Measurements from ENCODE around the gene SEMA5A. TPM values are rescaled to one million over a fixed set of nuclear protein-coding genes. Genes with fewer than 3 reads are reported as not detected.

The SEMA5A gene
- total and polyA plus RNA-seq, 7 experiments from 2014 or later = 0.25 to 0.98 (median 0.46) TPM; not detected in 1

- Histone ChIP-seq H3K27ac (ENCODE audit: low read depth, low read length) (no peak overlapping the region), H3K27me3 (ENCODE audit: control insufficient read depth in 2 of 2, insufficient read depth in 2 of 2, low read length in 2 of 2) (no peaks in the 10 kb centered on the region), H3K36me3 (ENCODE audit: control insufficient read depth in 2 of 3, insufficient read depth in 3 of 3, low read length in 3 of 3) (no peaks in the 10 kb centered on the region), H3K4me3 (ENCODE audit: low read length) (no peak overlapping the region), H3K4me1 (ENCODE audit: control insufficient read depth in 2 of 2, insufficient read depth in 2 of 2, low read length in 2 of 2) (no peaks in the 10 kb centered on the region), H3K9me3 (ENCODE audit: control insufficient read depth in 2 of 3, low read length in 3 of 3) (no peaks in the 10 kb centered on the region)
- Mint-ChIP-seq H3K9me3 (peaks cover 0 to 18% (median 3%) of the 10 kb centered on the region in 11 donors), H3K27me3 (peaks cover 0 to 10% (median 0%) of the 10 kb centered on the region in 5 donors), H3K36me3 (no peaks in the 10 kb centered on the region), H3K27ac (no peak overlapping the region), H3K4me3 (no peak overlapping the region), H3K4me1 (no peaks in the 10 kb centered on the region)
- ChIA-PET POLR2A (no interaction called here), CTCF (no interaction called here)
- ATAC-seq = no peak
- intact Hi-C loops (cut with micrococcal nuclease) = no loop called here
- no peak for DNase-seq
Measured at GRCh38 chr5:9189681-9190080, 356.2 kb downstream of the SEMA5A start.

DNA sequence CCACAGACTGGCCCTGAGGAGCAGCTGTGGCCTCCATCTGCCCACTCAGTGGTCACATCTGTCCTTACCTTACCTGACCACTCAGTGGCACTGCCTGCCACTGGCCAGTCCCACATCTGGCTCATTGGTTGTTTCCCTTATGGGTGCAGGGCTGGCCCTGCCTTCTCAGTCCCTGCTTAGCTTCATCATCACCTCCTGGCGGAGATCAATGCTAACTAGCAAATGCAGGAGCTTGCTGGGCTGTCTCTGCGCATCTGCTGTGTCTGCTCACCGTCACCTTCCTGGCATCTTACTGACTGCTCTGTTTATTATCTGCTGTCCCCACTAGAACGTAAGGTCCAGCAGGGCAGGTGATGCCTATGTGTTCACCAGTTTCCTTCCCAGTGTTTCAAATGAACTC, 356.9 kb downstream of the SEMA5A start:
- Mint-ChIP-seq H3K4me1 (no peaks in the 10 kb centered on the region), H3K4me3 (no peak overlapping the region), H3K9me3 (peaks cover 0 to 18% (median 3%) of the 10 kb centered on the region in 11 donors), H3K36me3 (no peaks in the 10 kb centered on the region), H3K27me3 (peaks cover 0 to 10% (median 0%) of the 10 kb centered on the region in 5 donors), H3K27ac (no peak overlapping the region)
- no peaks in the 10 kb centered on the region for H3K36me3 ChIP-seq (ENCODE audit: control insufficient read depth in 2 of 3, insufficient read depth in 3 of 3, low read length in 3 of 3)
- no peaks in the 10 kb centered on the region for H3K4me1 ChIP-seq (ENCODE audit: control insufficient read depth in 2 of 2, insufficient read depth in 2 of 2, low read length in 2 of 2)
- POLR2A ChIA-PET = no interaction called here
- no peaks in the 10 kb centered on the region for H3K27me3 ChIP-seq (ENCODE audit: control insufficient read depth in 2 of 2, insufficient read depth in 2 of 2, low read length in 2 of 2)
- H3K27ac ChIP-seq (ENCODE audit: low read depth, low read length) = no peak overlapping the region
- ATAC-seq (no peak), DNase-seq (no peak)
- CTCF ChIA-PET = no interaction called here
- H3K9me3 ChIP-seq (ENCODE audit: control insufficient read depth in 2 of 3, low read length in 3 of 3) = no peaks in the 10 kb centered on the region
- H3K4me3 ChIP-seq (ENCODE audit: low read length) = no peak overlapping the region
- intact Hi-C loops (cut with micrococcal nuclease) = no loop called here

- CTCF ChIA-PET = no interaction called here
- DNase-seq (no peak), ATAC-seq (no peak)
- intact Hi-C loops (cut with micrococcal nuclease) = no loop called here
- H3K36me3 ChIP-seq (ENCODE audit: control insufficient read depth in 2 of 3, insufficient read depth in 3 of 3, low read length in 3 of 3) = no peaks in the 10 kb centered on the region
- no peak overlapping the region for H3K27ac ChIP-seq (ENCODE audit: low read depth, low read length)
- H3K4me3 ChIP-seq (ENCODE audit: low read length) = no peak overlapping the region
- no peaks in the 10 kb centered on the region for H3K27me3 ChIP-seq (ENCODE audit: control insufficient read depth in 2 of 2, insufficient read depth in 2 of 2, low read length in 2 of 2)
- no peaks in the 10 kb centered on the region for H3K9me3 ChIP-seq (ENCODE audit: control insufficient read depth in 2 of 3, low read length in 3 of 3)
- peaks cover 0 to 10% (median 0%) of the 10 kb centered on the region in 5 donors for H3K27me3 Mint-ChIP-seq
- no peaks in the 10 kb centered on the region for H3K4me1 ChIP-seq (ENCODE audit: control insufficient read depth in 2 of 2, insufficient read depth in 2 of 2, low read length in 2 of 2)
- POLR2A ChIA-PET = no interaction called here
- H3K9me3 Mint-ChIP-seq = peaks cover 0 to 20% (median 3%) of the 10 kb centered on the region in 11 donors
- no peak overlapping the region for H3K27ac Mint-ChIP-seq
- H3K4me1 Mint-ChIP-seq = no peaks in the 10 kb centered on the region
- H3K4me3 Mint-ChIP-seq = no peak overlapping the region
- no peaks in the 10 kb centered on the region for H3K36me3 Mint-ChIP-seq
Measured at GRCh38 chr5:9188131-9188530, 357.7 kb downstream of the SEMA5A start.

DNA sequence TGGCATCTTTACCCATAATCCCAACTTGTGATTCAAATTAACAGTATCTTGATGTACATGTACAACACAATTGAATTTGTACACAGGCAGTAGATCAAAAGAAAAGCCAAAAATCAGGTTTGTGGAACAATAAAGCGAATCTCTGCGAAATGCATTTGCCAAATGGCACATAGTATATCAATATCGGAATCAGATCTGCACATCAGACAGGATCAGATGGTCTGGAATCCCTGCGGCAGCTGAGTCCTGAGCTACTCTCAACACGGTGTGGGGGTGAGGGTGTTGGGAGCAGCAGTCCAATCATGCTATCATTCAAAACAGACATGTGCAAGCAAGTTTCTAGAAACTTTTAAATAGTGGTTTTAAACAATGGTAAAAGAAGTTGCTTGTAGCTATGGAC, 358.3 kb downstream of the SEMA5A start:
- Mint-ChIP-seq H3K27ac (no peak overlapping the region), H3K27me3 (peaks cover 0 to 10% (median 0%) of the 10 kb centered on the region in 5 donors), H3K4me1 (no peaks in the 10 kb centered on the region), H3K4me3 (no peak overlapping the region), H3K36me3 (no peaks in the 10 kb centered on the region), H3K9me3 (peaks cover 0 to 20% (median 3%) of the 10 kb centered on the region in 11 donors)
- Histone ChIP-seq H3K4me3 (ENCODE audit: low read length) (no peak overlapping the region), H3K9me3 (ENCODE audit: control insufficient read depth in 2 of 3, low read length in 3 of 3) (no peaks in the 10 kb centered on the region), H3K36me3 (ENCODE audit: control insufficient read depth in 2 of 3, insufficient read depth in 3 of 3, low read length in 3 of 3) (no peaks in the 10 kb centered on the region), H3K27me3 (ENCODE audit: control insufficient read depth in 2 of 2, insufficient read depth in 2 of 2, low read length in 2 of 2) (no peaks in the 10 kb centered on the region), H3K27ac (ENCODE audit: low read depth, low read length) (no peak overlapping the region), H3K4me1 (ENCODE audit: control insufficient read depth in 2 of 2, insufficient read depth in 2 of 2, low read length in 2 of 2) (no peaks in the 10 kb centered on the region)
- ChIA-PET CTCF (no interaction called here), POLR2A (no interaction called here)
- intact Hi-C loops (cut with micrococcal nuclease) = no loop called here
- no peak for ATAC-seq
- DNase-seq = no peak

DNA sequence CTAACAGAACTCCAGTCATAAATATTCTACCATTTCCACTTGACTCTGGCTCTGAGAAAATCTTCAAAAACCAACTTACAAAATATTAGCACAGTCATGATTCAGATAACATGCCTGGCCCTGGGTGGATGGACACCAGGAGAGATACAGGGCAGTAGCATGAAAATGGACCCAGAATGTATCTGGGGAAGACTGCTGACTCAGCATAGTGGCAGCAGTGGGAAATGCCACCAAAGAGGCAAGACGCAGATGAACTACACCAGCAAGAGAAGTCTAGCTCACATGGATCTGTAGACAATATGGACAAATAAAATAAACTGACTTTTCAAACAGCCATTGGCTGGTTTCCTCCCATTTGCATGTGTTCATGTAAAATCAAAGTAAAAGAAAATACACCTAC, 359.8 kb downstream of the SEMA5A start:
- Mint-ChIP-seq H3K27me3 (peaks cover 0 to 10% (median 0%) of the 10 kb centered on the region in 5 donors), H3K36me3 (no peaks in the 10 kb centered on the region), H3K9me3 (peaks cover 0 to 27% (median 4%) of the 10 kb centered on the region in 11 donors), H3K4me3 (no peak overlapping the region), H3K27ac (no peak overlapping the region), H3K4me1 (no peaks in the 10 kb centered on the region)
- Histone ChIP-seq H3K36me3 (ENCODE audit: control insufficient read depth in 2 of 3, insufficient read depth in 3 of 3, low read length in 3 of 3) (no peaks in the 10 kb centered on the region), H3K27ac (ENCODE audit: low read depth, low read length) (no peak overlapping the region), H3K4me3 (ENCODE audit: low read length) (no peak overlapping the region), H3K9me3 (ENCODE audit: control insufficient read depth in 2 of 3, low read length in 3 of 3) (no peaks in the 10 kb centered on the region), H3K27me3 (ENCODE audit: control insufficient read depth in 2 of 2, insufficient read depth in 2 of 2, low read length in 2 of 2) (no peaks in the 10 kb centered on the region), H3K4me1 (ENCODE audit: control insufficient read depth in 2 of 2, insufficient read depth in 2 of 2, low read length in 2 of 2) (no peaks in the 10 kb centered on the region)
- no peak for DNase-seq
- intact Hi-C loops (cut with micrococcal nuclease) = no loop called here
- ATAC-seq = no peak
- POLR2A ChIA-PET = no interaction called here
- CTCF ChIA-PET = no interaction called here

- H3K36me3 ChIP-seq (ENCODE audit: control insufficient read depth in 2 of 3, insufficient read depth in 3 of 3, low read length in 3 of 3) = no peaks in the 10 kb centered on the region
- intact Hi-C loops (cut with micrococcal nuclease) = no loop called here
- ChIA-PET CTCF (no interaction called here), POLR2A (no interaction called here)
- Mint-ChIP-seq H3K27me3 (peaks cover 0 to 9% (median 0%) of the 10 kb centered on the region in 5 donors), H3K27ac (no peak overlapping the region), H3K9me3 (peaks cover 0 to 21% (median 4%) of the 10 kb centered on the region in 11 donors), H3K36me3 (no peaks in the 10 kb centered on the region), H3K4me3 (no peak overlapping the region), H3K4me1 (no peaks in the 10 kb centered on the region)
- no peak overlapping the region for H3K4me3 ChIP-seq (ENCODE audit: low read length)
- no peak for DNase-seq
- H3K9me3 ChIP-seq (ENCODE audit: control insufficient read depth in 2 of 3, low read length in 3 of 3) = no peaks in the 10 kb centered on the region
- H3K27ac ChIP-seq (ENCODE audit: low read depth, low read length) = no peak overlapping the region
- H3K27me3 ChIP-seq (ENCODE audit: control insufficient read depth in 2 of 2, insufficient read depth in 2 of 2, low read length in 2 of 2) = no peaks in the 10 kb centered on the region
- no peak for ATAC-seq
- no peaks in the 10 kb centered on the region for H3K4me1 ChIP-seq (ENCODE audit: control insufficient read depth in 2 of 2, insufficient read depth in 2 of 2, low read length in 2 of 2)
Measured at GRCh38 chr5:9183992-9184391, 361.9 kb downstream of the SEMA5A start.

DNA sequence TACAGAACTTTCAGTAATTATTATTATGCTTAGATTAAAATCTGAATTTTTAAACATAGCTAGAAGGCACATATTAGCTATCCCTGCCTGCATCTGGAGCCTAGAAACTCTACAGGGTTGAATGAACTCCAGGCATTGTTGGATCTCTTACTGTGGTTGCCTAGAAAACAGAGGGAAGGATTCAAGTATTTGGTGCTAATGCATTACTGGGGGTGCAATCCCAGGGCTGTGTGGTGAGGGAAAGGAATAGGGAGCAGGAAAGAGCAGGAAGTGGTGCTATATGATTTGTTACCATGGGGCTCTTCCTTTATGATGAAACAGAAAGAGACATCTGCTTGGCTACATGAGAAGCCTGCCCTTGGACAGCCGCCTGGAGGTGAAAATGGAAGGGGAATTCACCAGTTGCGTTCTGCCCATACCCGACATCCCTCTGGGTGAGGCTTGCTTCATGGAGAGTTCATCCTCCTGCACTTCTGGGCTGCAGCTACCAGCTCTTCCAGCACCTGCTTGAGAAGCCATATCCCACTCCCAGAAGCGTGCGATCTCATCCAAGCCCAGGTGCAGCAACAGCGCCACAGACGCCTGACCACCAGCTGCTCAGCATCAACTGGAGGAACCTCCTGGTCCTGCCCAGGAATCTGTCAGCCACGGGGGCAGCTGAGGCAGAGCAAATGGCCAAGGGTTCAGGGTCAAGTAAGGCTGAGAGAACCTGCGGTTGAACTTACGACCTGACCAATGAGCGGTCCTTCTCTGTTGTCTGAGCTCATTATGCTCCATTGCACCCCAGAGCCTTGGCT, 362.8 kb downstream of the SEMA5A start:
- CTCF ChIA-PET = no interaction called here

More for the DNA sequence above, 362.8 kb downstream of the SEMA5A start:
- no peak overlapping the region for H3K4me3 ChIP-seq (ENCODE audit: low read length)
- ATAC-seq = no peak
- H3K9me3 Mint-ChIP-seq = peaks cover 0 to 16% (median 4%) of the 10 kb centered on the region in 11 donors
- no peaks in the 10 kb centered on the region for H3K9me3 ChIP-seq (ENCODE audit: control insufficient read depth in 2 of 3, low read length in 3 of 3)
- no peak overlapping the region for H3K4me3 Mint-ChIP-seq
- H3K27me3 ChIP-seq (ENCODE audit: control insufficient read depth in 2 of 2, insufficient read depth in 2 of 2, low read length in 2 of 2) = no peaks in the 10 kb centered on the region
- H3K4me1 ChIP-seq (ENCODE audit: control insufficient read depth in 2 of 2, insufficient read depth in 2 of 2, low read length in 2 of 2) = no peaks in the 10 kb centered on the region
- H3K27ac Mint-ChIP-seq = no peak overlapping the region
- H3K27ac ChIP-seq (ENCODE audit: low read depth, low read length) = no peak overlapping the region
- H3K36me3 ChIP-seq (ENCODE audit: control insufficient read depth in 2 of 3, insufficient read depth in 3 of 3, low read length in 3 of 3) = no peaks in the 10 kb centered on the region
- H3K36me3 Mint-ChIP-seq = no peaks in the 10 kb centered on the region
- H3K4me1 Mint-ChIP-seq = no peaks in the 10 kb centered on the region
- H3K27me3 Mint-ChIP-seq = peaks cover 0 to 5% (median 0%) of the 10 kb centered on the region in 5 donors
- POLR2A ChIA-PET = no interaction called here
- DNase-seq = no peak
- intact Hi-C loops (cut with micrococcal nuclease) = no loop called here
